ENCODE measurements around the gene ALPG.
A peak's percentile ranks its signal among the peaks of the same experiment; 100 is the strongest.

DNA sequence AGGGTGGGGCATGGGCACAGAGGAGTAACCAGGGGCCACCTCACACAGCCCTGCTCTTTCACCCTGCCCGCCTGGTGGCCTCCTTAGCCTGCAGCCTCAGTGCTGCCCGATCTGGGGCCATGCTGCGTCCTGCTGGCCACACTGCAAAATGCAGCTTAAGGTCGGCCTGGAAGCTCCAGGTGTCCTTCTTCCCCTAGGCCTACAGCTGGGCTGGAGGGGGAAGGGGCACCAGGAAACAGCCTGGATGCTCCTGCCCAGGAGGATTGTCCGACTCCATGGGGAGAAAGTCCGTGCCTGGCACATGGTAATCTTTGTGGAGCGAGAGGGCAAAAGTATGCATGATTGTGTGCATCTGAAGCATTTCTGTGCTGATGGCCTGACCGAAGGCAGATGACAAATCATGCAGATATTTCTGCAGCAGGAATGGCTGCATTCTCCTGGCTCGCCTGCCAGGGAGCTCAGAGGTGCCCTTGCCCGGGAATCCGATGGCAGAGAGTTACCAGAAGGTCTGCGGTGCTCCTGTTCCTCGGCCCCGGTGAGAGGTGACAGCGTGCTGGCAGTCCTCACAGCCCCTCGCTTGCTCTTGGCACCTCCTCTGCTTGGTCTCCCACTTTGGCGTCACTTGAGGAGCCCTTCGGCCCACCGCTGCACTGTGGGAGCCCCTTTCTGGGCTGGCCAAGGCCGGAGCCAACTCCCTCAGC is 40.9 kb upstream of the ALPG start:
- TF ChIP-seq, protein P1, sequence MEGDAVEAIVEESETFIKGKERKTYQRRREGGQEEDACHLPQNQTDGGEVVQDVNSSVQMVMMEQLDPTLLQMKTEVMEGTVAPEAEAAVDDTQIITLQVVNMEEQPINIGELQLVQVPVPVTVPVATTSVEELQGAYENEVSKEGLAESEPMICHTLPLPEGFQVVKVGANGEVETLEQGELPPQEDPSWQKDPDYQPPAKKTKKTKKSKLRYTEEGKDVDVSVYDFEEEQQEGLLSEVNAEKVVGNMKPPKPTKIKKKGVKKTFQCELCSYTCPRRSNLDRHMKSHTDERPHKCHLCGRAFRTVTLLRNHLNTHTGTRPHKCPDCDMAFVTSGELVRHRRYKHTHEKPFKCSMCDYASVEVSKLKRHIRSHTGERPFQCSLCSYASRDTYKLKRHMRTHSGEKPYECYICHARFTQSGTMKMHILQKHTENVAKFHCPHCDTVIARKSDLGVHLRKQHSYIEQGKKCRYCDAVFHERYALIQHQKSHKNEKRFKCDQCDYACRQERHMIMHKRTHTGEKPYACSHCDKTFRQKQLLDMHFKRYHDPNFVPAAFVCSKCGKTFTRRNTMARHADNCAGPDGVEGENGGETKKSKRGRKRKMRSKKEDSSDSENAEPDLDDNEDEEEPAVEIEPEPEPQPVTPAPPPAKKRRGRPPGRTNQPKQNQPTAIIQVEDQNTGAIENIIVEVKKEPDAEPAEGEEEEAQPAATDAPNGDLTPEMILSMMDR (IDR thresholded peaks at IDR 0.05; ENCODE audit: borderline replicate concordance, extremely low read depth, low read length, poor library complexity, severe bottlenecking), result peak; percentile 50
- no peak for TF ChIP-seq EZH2 (IDR thresholded peaks at IDR 0.05; ENCODE audit: borderline replicate concordance, low read depth, low read length, severe bottlenecking)

Measured in DND-41 (cell line).